ENCODE measurements around the gene DNMBP. TPM values are rescaled to one million over a fixed set of nuclear protein-coding genes. Genes with fewer than 3 reads are reported as not detected.

DNMBP gene
- total and polyA plus RNA-seq, 2 experiments from 2014 or later = 12.4 to 18.5 TPM

GRCh38 chr10:99888622-99889021 lies 121.1 kb downstream of the DNMBP start:
- Histone ChIP-seq H3K9me2 (ENCODE audit: insufficient read depth) (no peaks in the 10 kb centered on the region), H3K27me3 (replicated peaks; ENCODE audit: insufficient read depth) (no peaks in the 10 kb centered on the region), H3K9ac (no peak overlapping the region), H3K4me3 (no peak overlapping the region), H3K27ac (peak overlapping the region; percentile 35), H3K4me1 (ENCODE audit: insufficient read depth) (peaks cover 16% of the 10 kb centered on the region), H3K9me3 (ENCODE audit: low read depth) (no peaks in the 10 kb centered on the region), H4K20me1 (ENCODE audit: insufficient read depth) (no peaks in the 10 kb centered on the region), H3K79me2 (ENCODE audit: insufficient read depth) (peaks cover 27% of the 10 kb centered on the region; the same call in 1 of the 2 replicates), H3F3A (ENCODE audit: insufficient read depth) (peaks cover 12% of the 10 kb centered on the region; the same call in 1 of the 2 replicates), H3K36me3 (ENCODE audit: low read depth) (peaks cover 48% of the 10 kb centered on the region), H3K4me2 (ENCODE audit: unreplicated experiment) (no peak overlapping the region), H2AFZ (no peak overlapping the region)
- no peak for TF ChIP-seq EZH2 (IDR thresholded peaks at IDR 0.05; ENCODE audit: insufficient read depth, poor library complexity, severe bottlenecking)
- no peak for TF ChIP-seq EZH2phosphoT487 (IDR thresholded peaks at IDR 0.05; ENCODE audit: insufficient read depth, low read depth)
- peak; percentile 75 for DNase-seq
- in situ Hi-C loops (cut with MboI) = no loop called here
- 35 to 44% methylated on average over 4 of the region's 4 CpGs for WGBS, 2 experiments (ENCODE audit: low coverage in 1 of 2, low lambda C conversion rate in 2 of 2, missing lambda C conversion rate in 2 of 2)

- in situ Hi-C loops (cut with MboI) = no loop called here
- Histone ChIP-seq H3K4me2 (ENCODE audit: unreplicated experiment) (no peak overlapping the region), H3K9ac (no peak overlapping the region), H2AFZ (no peak overlapping the region), H3K36me3 (ENCODE audit: low read depth) (peaks cover 70% of the 10 kb centered on the region), H3F3A (ENCODE audit: insufficient read depth) (peaks cover 20% of the 10 kb centered on the region; the same call in 1 of the 2 replicates), H3K79me2 (ENCODE audit: insufficient read depth) (0 out of 2 replicates have a peak, but pooled peaks cover 4% of the 10 kb centered on the region), H3K9me2 (ENCODE audit: insufficient read depth) (no peaks in the 10 kb centered on the region), H3K27ac (no peak overlapping the region), H3K4me1 (ENCODE audit: insufficient read depth) (peaks cover 4% of the 10 kb centered on the region; the same call in 1 of the 2 replicates), H3K9me3 (ENCODE audit: low read depth) (no peaks in the 10 kb centered on the region), H3K4me3 (no peak overlapping the region), H4K20me1 (ENCODE audit: insufficient read depth) (no peaks in the 10 kb centered on the region), H3K27me3 (replicated peaks; ENCODE audit: insufficient read depth) (no peaks in the 10 kb centered on the region)
- no peak for TF ChIP-seq EZH2phosphoT487 (IDR thresholded peaks at IDR 0.05; ENCODE audit: insufficient read depth, low read depth)
- TF ChIP-seq EZH2 (IDR thresholded peaks at IDR 0.05; ENCODE audit: insufficient read depth, poor library complexity, severe bottlenecking) = no peak
- no peak for DNase-seq
- 63% methylated on average over 2 of the region's 2 CpGs for WGBS, 2 experiments (ENCODE audit: low coverage in 1 of 2, low lambda C conversion rate in 2 of 2, missing lambda C conversion rate in 2 of 2)
Observed at GRCh38 chr10:99883523-99883922, 126.2 kb downstream of the DNMBP start.

- 90 to 92% methylated on average over 5 of the region's 5 CpGs for WGBS, 2 experiments (ENCODE audit: low coverage in 1 of 2, low lambda C conversion rate in 2 of 2, missing lambda C conversion rate in 2 of 2)
- H3K27ac ChIP-seq = no peak overlapping the region
- no peaks in the 10 kb centered on the region for H3K9me2 ChIP-seq (ENCODE audit: insufficient read depth)
- in situ Hi-C loops (cut with MboI) = no loop called here
- H3K79me2 ChIP-seq (ENCODE audit: insufficient read depth) = 0 out of 2 replicates have a peak, but pooled peaks cover 9% of the 10 kb centered on the region
- TF ChIP-seq EZH2 (IDR thresholded peaks at IDR 0.05; ENCODE audit: insufficient read depth, poor library complexity, severe bottlenecking) (no peak), EZH2phosphoT487 (IDR thresholded peaks at IDR 0.05; ENCODE audit: insufficient read depth, low read depth) (no peak)
- H3K4me3 ChIP-seq = no peak overlapping the region
- no peak for DNase-seq
- H4K20me1 ChIP-seq (ENCODE audit: insufficient read depth) = no peaks in the 10 kb centered on the region
- no peaks in the 10 kb centered on the region for H3K4me1 ChIP-seq (ENCODE audit: insufficient read depth)
- no peaks in the 10 kb centered on the region for H3K9me3 ChIP-seq (ENCODE audit: low read depth)
- no peak overlapping the region for H3K4me2 ChIP-seq (ENCODE audit: unreplicated experiment)
- H3K27me3 ChIP-seq (replicated peaks; ENCODE audit: insufficient read depth) = no peaks in the 10 kb centered on the region
- peaks cover 14% of the 10 kb centered on the region; the same call in 1 of the 2 replicates for H3F3A ChIP-seq (ENCODE audit: insufficient read depth)
- no peak overlapping the region for H2AFZ ChIP-seq
- H3K9ac ChIP-seq = no peak overlapping the region
- peaks cover 73% of the 10 kb centered on the region for H3K36me3 ChIP-seq (ENCODE audit: low read depth)
Observed at GRCh38 chr10:99881371-99881770, 128.4 kb downstream of the DNMBP start.

- WGBS, 2 experiments (ENCODE audit: low coverage in 1 of 2, low lambda C conversion rate in 2 of 2, missing lambda C conversion rate in 2 of 2) = 88 to 90% methylated on average over 19 of the region's 19 CpGs
- Histone ChIP-seq H3K27ac (no peak overlapping the region), H2AFZ (no peak overlapping the region), H3K27me3 (replicated peaks; ENCODE audit: insufficient read depth) (no peaks in the 10 kb centered on the region), H3K9me2 (ENCODE audit: insufficient read depth) (no peaks in the 10 kb centered on the region), H3K36me3 (ENCODE audit: low read depth) (peaks cover 80% of the 10 kb centered on the region), H3F3A (ENCODE audit: insufficient read depth) (peaks cover 23% of the 10 kb centered on the region), H3K4me1 (ENCODE audit: insufficient read depth) (no peaks in the 10 kb centered on the region), H3K79me2 (ENCODE audit: insufficient read depth) (0 out of 2 replicates have a peak, but pooled peaks cover 9% of the 10 kb centered on the region), H3K9me3 (ENCODE audit: low read depth) (no peaks in the 10 kb centered on the region), H4K20me1 (ENCODE audit: insufficient read depth) (no peaks in the 10 kb centered on the region), H3K9ac (no peak overlapping the region), H3K4me2 (ENCODE audit: unreplicated experiment) (no peak overlapping the region), H3K4me3 (no peak overlapping the region)
- TF ChIP-seq EZH2 (IDR thresholded peaks at IDR 0.05; ENCODE audit: insufficient read depth, poor library complexity, severe bottlenecking) (no peak), EZH2phosphoT487 (IDR thresholded peaks at IDR 0.05; ENCODE audit: insufficient read depth, low read depth) (no peak)
- no peak for DNase-seq
- in situ Hi-C loops (cut with MboI) = no loop called here
Observed at GRCh38 chr10:99880080-99880835, 129.5 kb downstream of the DNMBP start.
